ENCODE measurements around the gene RNPS1.
A peak's percentile ranks its signal among the peaks of the same experiment; 100 is the strongest.

RNPS1 gene, protein sequence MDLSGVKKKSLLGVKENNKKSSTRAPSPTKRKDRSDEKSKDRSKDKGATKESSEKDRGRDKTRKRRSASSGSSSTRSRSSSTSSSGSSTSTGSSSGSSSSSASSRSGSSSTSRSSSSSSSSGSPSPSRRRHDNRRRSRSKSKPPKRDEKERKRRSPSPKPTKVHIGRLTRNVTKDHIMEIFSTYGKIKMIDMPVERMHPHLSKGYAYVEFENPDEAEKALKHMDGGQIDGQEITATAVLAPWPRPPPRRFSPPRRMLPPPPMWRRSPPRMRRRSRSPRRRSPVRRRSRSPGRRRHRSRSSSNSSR

DNA sequence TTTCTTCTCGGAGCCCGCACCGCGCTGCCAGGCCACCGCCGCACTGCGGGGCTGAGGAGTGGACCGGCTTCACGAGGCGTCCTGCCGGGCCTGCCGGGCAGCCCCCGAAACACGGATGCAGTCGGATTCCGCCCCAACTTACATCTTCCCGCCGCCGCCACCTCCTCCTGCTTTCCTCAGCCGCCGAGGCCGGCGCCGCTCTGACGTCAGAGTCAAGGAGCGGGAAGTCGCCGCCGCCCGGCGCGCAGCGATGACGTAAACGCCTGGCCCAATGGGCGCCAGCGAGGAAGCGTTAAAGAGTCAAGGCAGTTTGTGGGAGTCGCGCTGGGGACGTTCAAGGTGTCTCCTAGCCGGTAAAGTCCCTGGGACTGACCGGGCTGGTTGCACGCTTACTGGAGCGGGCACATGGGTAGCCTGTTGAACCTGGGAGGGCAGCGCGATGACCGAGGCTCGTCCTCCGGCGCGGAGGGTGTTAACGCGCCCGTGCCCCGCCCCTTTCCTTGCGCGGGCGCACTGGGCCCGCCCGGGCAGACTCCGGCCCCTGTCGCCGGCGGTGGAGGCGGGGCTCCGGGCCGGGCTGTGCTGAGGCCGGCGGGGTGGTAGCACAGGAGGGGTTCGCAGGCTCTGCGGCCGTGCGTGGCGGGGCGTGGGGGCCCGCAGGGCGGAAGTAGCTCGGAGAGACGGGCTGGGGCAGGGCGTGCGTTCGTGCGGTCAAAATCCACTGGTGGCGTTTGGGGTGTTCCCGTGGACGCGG, at the start of gene RNPS1:
Gene RNPS1 (minus strand): TSS at position 214 of the 754 bp plus-strand sequence. CDS start 3,483 bp downstream, outside the sequence.
- CTCF ChIA-PET, result interaction anchor here (1.1 kb wide), 1 partner anchor 11 kb away, joined by 9 read pairs; no protein-coding TSS in a partner anchor
- POLR2A ChIA-PET, result interaction anchor here (0.7 to 2.1 kb wide), 5 partner anchors 11 to 159 kb away, joined by 3 to 18 read pairs (median 5); partner anchors contain the start of gene ECI1
- DNase-seq (ENCODE audit: extremely low spot score), result peak; percentile 97
- TF ChIP-seq FOXK2 (IDR thresholded peaks at IDR 0.05) (no peak), TARDBP (IDR thresholded peaks at IDR 0.05) (no peak), L3MBTL2 (conservative IDR thresholded peaks at IDR 0.05) (peak; percentile 84), LEF1 (IDR thresholded peaks at IDR 0.05; ENCODE audit: borderline replicate concordance) (no peak), ELF4 (IDR thresholded peaks at IDR 0.05) (peak; percentile 91), ZNF384 (IDR thresholded peaks at IDR 0.05) (no peak), SP1 (IDR thresholded peaks at IDR 0.05) (no peak), ARNT (IDR thresholded peaks at IDR 0.05) (no peak), PKNOX1 (IDR thresholded peaks at IDR 0.05) (no peak), CTBP1 (IDR thresholded peaks at IDR 0.05; ENCODE audit: borderline replicate concordance) (no peak), FOXA1 (IDR thresholded peaks at IDR 0.05) (no peak), FOXM1 (IDR thresholded peaks at IDR 0.05; ENCODE audit: borderline replicate concordance) (no peak), NFRKB (IDR thresholded peaks at IDR 0.05) (no peak)

DNA sequence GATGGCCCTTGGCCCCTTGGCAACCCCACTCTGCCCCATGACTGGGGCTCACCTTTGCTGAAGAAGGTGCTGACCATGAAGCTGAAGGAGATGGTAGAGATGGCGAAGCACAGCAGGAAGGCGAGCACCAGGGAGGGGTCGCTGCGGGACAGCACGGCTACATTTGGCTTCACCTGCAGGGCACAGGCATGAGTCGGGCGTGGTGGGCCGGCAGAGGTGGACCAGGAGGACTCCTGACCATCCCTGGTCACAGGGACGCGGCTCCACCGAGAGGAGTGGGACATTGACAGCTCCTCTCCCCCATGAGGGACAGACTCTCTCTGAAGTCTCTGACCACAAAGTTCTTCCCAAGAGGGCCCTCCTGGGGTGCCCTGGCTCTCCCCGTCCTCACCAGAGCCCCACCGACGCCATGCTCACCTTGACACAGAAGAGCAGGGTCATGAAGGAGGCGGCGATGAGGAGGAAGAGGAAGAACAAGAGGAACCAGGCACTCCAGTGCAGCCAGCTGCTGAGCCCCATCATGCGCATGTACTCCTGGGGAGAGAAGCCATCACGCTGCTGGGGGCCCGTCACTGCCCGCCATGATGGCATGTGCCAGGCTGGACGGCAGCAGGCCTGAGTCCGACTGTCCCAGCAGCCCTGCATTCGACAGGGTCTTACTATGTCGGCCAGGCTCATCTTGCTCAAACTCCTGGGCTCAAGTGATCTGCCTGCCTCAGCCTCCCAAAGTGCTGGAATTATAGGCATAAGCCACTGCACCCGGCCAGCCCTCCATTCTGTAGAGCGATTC, 49.5 kb upstream of the RNPS1 start:
- ChIA-PET POLR2A (no interaction called here), CTCF (interaction anchor here (0.6 kb wide), 1 partner anchor 29 kb away, joined by 6 read pairs; no protein-coding TSS in a partner anchor)
- TF ChIP-seq L3MBTL2 (conservative IDR thresholded peaks at IDR 0.05) (no peak), SUZ12 (IDR thresholded peaks at IDR 0.05) (no peak), BHLHE40 (IDR thresholded peaks at IDR 0.05; ENCODE audit: borderline replicate concordance) (no peak), PKNOX1 (IDR thresholded peaks at IDR 0.05) (no peak), SP1 (IDR thresholded peaks at IDR 0.05) (no peak), FOXM1 (IDR thresholded peaks at IDR 0.05; ENCODE audit: borderline replicate concordance) (no peak), LEF1 (IDR thresholded peaks at IDR 0.05; ENCODE audit: borderline replicate concordance) (no peak), ELF4 (IDR thresholded peaks at IDR 0.05) (no peak), TARDBP (IDR thresholded peaks at IDR 0.05) (no peak), CTBP1 (IDR thresholded peaks at IDR 0.05; ENCODE audit: borderline replicate concordance) (no peak), NFRKB (IDR thresholded peaks at IDR 0.05) (no peak), ZNF384 (IDR thresholded peaks at IDR 0.05) (no peak)
- DNase-seq (ENCODE audit: extremely low spot score), result no peak

GRCh38 chr16:2308089-2308962, 40.4 kb upstream of the RNPS1 start:
- TF ChIP-seq FOXA1 (IDR thresholded peaks at IDR 0.05) (no peak), ELF4 (IDR thresholded peaks at IDR 0.05) (no peak), ZNF384 (IDR thresholded peaks at IDR 0.05) (no peak), LEF1 (IDR thresholded peaks at IDR 0.05; ENCODE audit: borderline replicate concordance) (no peak), FOXK2 (IDR thresholded peaks at IDR 0.05) (no peak), CTBP1 (IDR thresholded peaks at IDR 0.05; ENCODE audit: borderline replicate concordance) (no peak), ARNT (IDR thresholded peaks at IDR 0.05) (no peak), HDGF (IDR thresholded peaks at IDR 0.05; ENCODE audit: borderline replicate concordance) (no peak), FOXM1 (IDR thresholded peaks at IDR 0.05; ENCODE audit: borderline replicate concordance) (no peak), SP1 (IDR thresholded peaks at IDR 0.05) (no peak), TARDBP (IDR thresholded peaks at IDR 0.05) (no peak), BHLHE40 (IDR thresholded peaks at IDR 0.05; ENCODE audit: borderline replicate concordance) (no peak), NFRKB (IDR thresholded peaks at IDR 0.05) (no peak), L3MBTL2 (conservative IDR thresholded peaks at IDR 0.05) (no peak)
- ChIA-PET POLR2A (no interaction called here), CTCF (interaction anchor here (0.7 kb wide), 1 partner anchor 162 kb away, joined by 3 read pairs; no protein-coding TSS in a partner anchor)
- DNase-seq (ENCODE audit: extremely low spot score), result no peak

DNA sequence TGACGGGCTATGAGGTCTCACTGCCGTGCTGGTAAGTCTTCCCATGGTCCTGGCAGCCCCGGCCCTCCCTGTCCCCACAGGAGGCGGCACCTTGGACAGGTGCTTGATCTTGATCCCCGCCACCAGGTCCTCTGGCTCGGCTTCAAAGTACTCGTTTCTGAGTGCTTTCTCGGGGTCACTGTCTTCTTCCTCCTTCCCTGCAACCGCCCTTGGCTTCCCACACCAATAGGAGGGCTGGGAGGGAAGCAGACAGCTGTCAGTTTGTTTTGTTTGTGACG, 31.9 kb upstream of the RNPS1 start:
- CTCF ChIA-PET, result no interaction called here
- DNase-seq (ENCODE audit: extremely low spot score), result no peak
- TF ChIP-seq ARNT (IDR thresholded peaks at IDR 0.05) (no peak), SP1 (IDR thresholded peaks at IDR 0.05) (no peak), NFRKB (IDR thresholded peaks at IDR 0.05) (no peak), ZNF384 (IDR thresholded peaks at IDR 0.05) (no peak), SUZ12 (IDR thresholded peaks at IDR 0.05) (no peak)
- POLR2A ChIA-PET, result no interaction called here

GRCh38 chr16:2299121-2299914, 31.4 kb upstream of the RNPS1 start:
- TF ChIP-seq HDGF (IDR thresholded peaks at IDR 0.05; ENCODE audit: borderline replicate concordance) (no peak), ELF4 (IDR thresholded peaks at IDR 0.05) (no peak), NFRKB (IDR thresholded peaks at IDR 0.05) (no peak), FOXA1 (IDR thresholded peaks at IDR 0.05) (no peak), PKNOX1 (IDR thresholded peaks at IDR 0.05) (no peak), LEF1 (IDR thresholded peaks at IDR 0.05; ENCODE audit: borderline replicate concordance) (no peak), BHLHE40 (IDR thresholded peaks at IDR 0.05; ENCODE audit: borderline replicate concordance) (no peak), SP1 (IDR thresholded peaks at IDR 0.05) (no peak), CTBP1 (IDR thresholded peaks at IDR 0.05; ENCODE audit: borderline replicate concordance) (no peak), ARNT (IDR thresholded peaks at IDR 0.05) (no peak), SUZ12 (IDR thresholded peaks at IDR 0.05) (no peak), ZNF384 (IDR thresholded peaks at IDR 0.05) (no peak), L3MBTL2 (conservative IDR thresholded peaks at IDR 0.05) (no peak), FOXM1 (IDR thresholded peaks at IDR 0.05; ENCODE audit: borderline replicate concordance) (no peak), FOXK2 (IDR thresholded peaks at IDR 0.05) (no peak), TARDBP (IDR thresholded peaks at IDR 0.05) (no peak)
- ChIA-PET POLR2A (no interaction called here), CTCF (no interaction called here)
- DNase-seq (ENCODE audit: extremely low spot score), result no peak

Data from HEK293T (cell line).